ENCODE results near the gene TTC39B. TPM values are rescaled to one million over a fixed set of nuclear protein-coding genes. Genes with fewer than 3 reads are reported as not detected.

Gene TTC39B
- total RNA-seq, 1 experiment from 2014 or later: 7.4 TPM

- Histone ChIP-seq H3K9me3 (ENCODE audit: control insufficient read depth in 1 of 2, insufficient read depth in 1 of 2, low read depth in 1 of 2, low read length in 2 of 2) (no peaks in the 10 kb centered on the region), H3K27ac (ENCODE audit: low read depth, low read length) (no peak overlapping the region), H3K4me3 (replicated peaks in 1 of 2; ENCODE audit: low read depth in 1 of 2, low read length in 2 of 2) (no peak overlapping the region), H3K9ac (ENCODE audit: low read length) (no peak overlapping the region), H3K27me3 (ENCODE audit: insufficient read depth, low read length) (no peaks in the 10 kb centered on the region), H3K4me2 (ENCODE audit: low read length) (peak overlapping the region; percentile 50), H3K4me1 (ENCODE audit: control insufficient read depth in 1 of 2, insufficient read depth in 2 of 2, low read length in 2 of 2) (peaks cover 6 to 9% of the 10 kb centered on the region in 2 experiments), H4K20me1 (ENCODE audit: insufficient read depth) (no peaks in the 10 kb centered on the region), H2AFZ (ENCODE audit: low read depth, low read length, poor library complexity, severe bottlenecking) (no peak overlapping the region), H3K9me2 (ENCODE audit: insufficient read depth) (no peaks in the 10 kb centered on the region), H3K79me2 (ENCODE audit: insufficient read depth, low read length) (no peaks in the 10 kb centered on the region), H3K36me3 (ENCODE audit: control insufficient read depth in 1 of 2, insufficient read depth in 2 of 2, low read length in 2 of 2) (no peaks in the 10 kb centered on the region)
- DNase-seq (ENCODE audit: low read depth, low spot score) (peak; percentile 4), ATAC-seq (peak; percentile 57; the same call in 1 of the 2 replicates)
- POLR2A ChIA-PET: no interaction called here
- CTCF ChIA-PET: interaction anchor here (1.0 kb wide), 1 partner anchor 15 kb away, joined by 5 read pairs; no protein-coding TSS in a partner anchor
- intact Hi-C loops (cut with micrococcal nuclease): no loop called here
- peak; percentile 38; the same call in 1 of the 2 replicates for TF ChIP-seq FOSL1 (IDR thresholded peaks at IDR 0.05; ENCODE audit: low read depth)
- TF ChIP-seq POLR2A (IDR thresholded peaks at IDR 0.05; ENCODE audit: borderline replicate concordance, extremely low read depth, insufficient read depth, insufficient read length): no peak
- RAD21 ChIA-PET (ENCODE audit: low non-redundant PET in 1 of 2, low total read pairs in 2 of 2, uncharacterized antibody in 2 of 2, unreplicated experiment in 2 of 2): no interaction called here
- no TSS peak for BruUV-seq (replicated peaks)
These were observed 60.3 kb downstream of the TTC39B start for GRCh38 chr9:15246708-15247107.

GRCh38 chr9:15246243-15246642 is 60.8 kb downstream of the TTC39B start:
- ChIA-PET RAD21 (ENCODE audit: low non-redundant PET in 1 of 2, low total read pairs in 2 of 2, uncharacterized antibody in 2 of 2, unreplicated experiment in 2 of 2) (no interaction called here), CTCF (interaction anchor here (1.0 kb wide), 1 partner anchor 14 kb away, joined by 5 read pairs; no protein-coding TSS in a partner anchor), POLR2A (no interaction called here)
- Histone ChIP-seq H3K9ac (ENCODE audit: low read length) (no peak overlapping the region), H3K9me2 (ENCODE audit: insufficient read depth) (no peaks in the 10 kb centered on the region), H3K9me3 (ENCODE audit: control insufficient read depth in 1 of 2, insufficient read depth in 1 of 2, low read depth in 1 of 2, low read length in 2 of 2) (no peaks in the 10 kb centered on the region), H3K4me2 (ENCODE audit: low read length) (peak overlapping the region; percentile 50), H3K27me3 (ENCODE audit: insufficient read depth, low read length) (no peaks in the 10 kb centered on the region), H4K20me1 (ENCODE audit: insufficient read depth) (no peaks in the 10 kb centered on the region), H3K27ac (ENCODE audit: low read depth, low read length) (no peak overlapping the region), H3K36me3 (ENCODE audit: control insufficient read depth in 1 of 2, insufficient read depth in 2 of 2, low read length in 2 of 2) (no peaks in the 10 kb centered on the region), H3K79me2 (ENCODE audit: insufficient read depth, low read length) (no peaks in the 10 kb centered on the region), H3K4me1 (ENCODE audit: control insufficient read depth in 1 of 2, insufficient read depth in 2 of 2, low read length in 2 of 2) (peaks cover 6 to 9% of the 10 kb centered on the region in 2 experiments), H3K4me3 (replicated peaks in 1 of 2; ENCODE audit: low read depth in 1 of 2, low read length in 2 of 2) (no peak overlapping the region), H2AFZ (ENCODE audit: low read depth, low read length, poor library complexity, severe bottlenecking) (no peak overlapping the region)
- DNase-seq (ENCODE audit: low read depth, low spot score): no peak
- intact Hi-C loops (cut with micrococcal nuclease): no loop called here
- BruUV-seq (replicated peaks): no TSS peak
- ATAC-seq: no peak
- TF ChIP-seq FOSL1 (IDR thresholded peaks at IDR 0.05; ENCODE audit: low read depth) (no peak), EZH2 (IDR thresholded peaks at IDR 0.05) (no peak), POLR2AphosphoS5 (IDR thresholded peaks at IDR 0.05; ENCODE audit: low read depth, low read length) (no peak), CEBPB (IDR thresholded peaks at IDR 0.05; ENCODE audit: low read depth) (no peak), ATF3 (IDR thresholded peaks at IDR 0.05) (no peak)
- TF ChIP-seq, protein P1, sequence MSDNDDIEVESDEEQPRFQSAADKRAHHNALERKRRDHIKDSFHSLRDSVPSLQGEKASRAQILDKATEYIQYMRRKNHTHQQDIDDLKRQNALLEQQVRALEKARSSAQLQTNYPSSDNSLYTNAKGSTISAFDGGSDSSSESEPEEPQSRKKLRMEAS (IDR thresholded peaks at IDR 0.05): no peak
- TF ChIP-seq, protein P2, sequence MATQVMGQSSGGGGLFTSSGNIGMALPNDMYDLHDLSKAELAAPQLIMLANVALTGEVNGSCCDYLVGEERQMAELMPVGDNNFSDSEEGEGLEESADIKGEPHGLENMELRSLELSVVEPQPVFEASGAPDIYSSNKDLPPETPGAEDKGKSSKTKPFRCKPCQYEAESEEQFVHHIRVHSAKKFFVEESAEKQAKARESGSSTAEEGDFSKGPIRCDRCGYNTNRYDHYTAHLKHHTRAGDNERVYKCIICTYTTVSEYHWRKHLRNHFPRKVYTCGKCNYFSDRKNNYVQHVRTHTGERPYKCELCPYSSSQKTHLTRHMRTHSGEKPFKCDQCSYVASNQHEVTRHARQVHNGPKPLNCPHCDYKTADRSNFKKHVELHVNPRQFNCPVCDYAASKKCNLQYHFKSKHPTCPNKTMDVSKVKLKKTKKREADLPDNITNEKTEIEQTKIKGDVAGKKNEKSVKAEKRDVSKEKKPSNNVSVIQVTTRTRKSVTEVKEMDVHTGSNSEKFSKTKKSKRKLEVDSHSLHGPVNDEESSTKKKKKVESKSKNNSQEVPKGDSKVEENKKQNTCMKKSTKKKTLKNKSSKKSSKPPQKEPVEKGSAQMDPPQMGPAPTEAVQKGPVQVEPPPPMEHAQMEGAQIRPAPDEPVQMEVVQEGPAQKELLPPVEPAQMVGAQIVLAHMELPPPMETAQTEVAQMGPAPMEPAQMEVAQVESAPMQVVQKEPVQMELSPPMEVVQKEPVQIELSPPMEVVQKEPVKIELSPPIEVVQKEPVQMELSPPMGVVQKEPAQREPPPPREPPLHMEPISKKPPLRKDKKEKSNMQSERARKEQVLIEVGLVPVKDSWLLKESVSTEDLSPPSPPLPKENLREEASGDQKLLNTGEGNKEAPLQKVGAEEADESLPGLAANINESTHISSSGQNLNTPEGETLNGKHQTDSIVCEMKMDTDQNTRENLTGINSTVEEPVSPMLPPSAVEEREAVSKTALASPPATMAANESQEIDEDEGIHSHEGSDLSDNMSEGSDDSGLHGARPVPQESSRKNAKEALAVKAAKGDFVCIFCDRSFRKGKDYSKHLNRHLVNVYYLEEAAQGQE (IDR thresholded peaks at IDR 0.05; ENCODE audit: low read depth): no peak
